Activated T-cell treated with anti-CD3 and anti-CD28 coated beads for 1 hour (primary cell): ENCODE results near the gene MYT1.
"Not testable (repeated sequence)": the region's sequence is repeated elsewhere in the genome, so short reads cannot be mapped to it uniquely, and the experiment has no call there.

Experiments used
- DNase-seq: peaks from one replicate; pipeline ENCODE4 v3.0.0-alpha.2; 2020; ENCODE audit warnings: low read depth

Gene MYT1

DNA sequence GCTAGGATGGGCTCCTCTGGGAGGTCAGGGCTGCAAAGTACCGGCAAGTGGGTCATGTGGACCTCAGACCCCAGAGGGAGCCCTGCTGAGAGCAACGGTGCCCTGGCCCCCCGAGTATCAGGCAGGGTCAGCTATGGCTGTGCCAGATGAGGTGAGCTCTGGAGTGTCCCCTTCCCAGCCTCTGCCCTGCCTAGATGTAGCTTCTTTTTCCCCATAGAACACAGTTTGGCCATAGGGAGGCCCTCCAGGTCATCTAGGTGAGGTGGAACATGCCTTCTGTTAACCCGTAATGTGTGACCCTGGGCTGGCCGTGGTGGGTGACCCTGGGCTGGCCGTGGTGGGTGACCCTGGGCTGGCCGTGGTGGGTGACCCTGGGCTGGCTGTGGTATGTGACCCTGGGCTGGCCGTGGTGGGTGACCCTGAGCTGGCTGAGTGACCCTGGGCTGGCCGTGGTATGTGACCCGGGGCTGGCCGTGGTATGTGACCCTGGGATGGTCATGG is 70.1 kb downstream of the MYT1 start:
- DNase-seq = no peak

DNA sequence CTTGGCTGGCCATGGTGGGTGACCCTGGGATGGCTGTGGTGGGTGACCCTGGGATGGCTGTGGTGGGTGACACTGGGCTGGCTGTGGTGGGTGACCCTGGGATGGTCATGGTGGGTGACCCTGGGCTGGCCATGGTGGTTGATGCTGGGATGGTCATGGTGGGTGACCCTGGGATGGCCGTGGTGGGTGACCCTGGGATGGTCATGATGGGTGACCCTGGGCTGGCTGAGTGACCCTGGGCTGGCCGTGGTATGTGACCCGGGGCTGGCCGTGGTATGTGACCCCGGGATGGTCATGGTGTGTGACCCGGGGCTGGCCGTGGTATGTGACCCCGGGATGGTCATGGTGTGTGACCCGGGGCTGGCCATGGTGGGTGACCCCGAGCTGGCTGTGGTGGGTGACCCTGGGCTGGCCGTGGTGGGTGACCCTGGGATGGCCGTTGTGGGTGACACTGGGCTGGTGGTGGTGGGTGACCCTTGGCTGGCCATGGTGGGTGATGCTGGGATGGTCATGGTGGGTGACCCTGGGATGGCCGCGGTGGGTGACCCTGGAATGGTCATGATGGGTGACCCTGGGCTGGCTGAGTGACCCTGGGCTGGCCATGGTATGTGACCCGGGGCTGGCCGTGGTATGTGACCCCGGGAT is 70.8 kb downstream of the MYT1 start:
- DNase-seq = not testable (repeated sequence)

DNA sequence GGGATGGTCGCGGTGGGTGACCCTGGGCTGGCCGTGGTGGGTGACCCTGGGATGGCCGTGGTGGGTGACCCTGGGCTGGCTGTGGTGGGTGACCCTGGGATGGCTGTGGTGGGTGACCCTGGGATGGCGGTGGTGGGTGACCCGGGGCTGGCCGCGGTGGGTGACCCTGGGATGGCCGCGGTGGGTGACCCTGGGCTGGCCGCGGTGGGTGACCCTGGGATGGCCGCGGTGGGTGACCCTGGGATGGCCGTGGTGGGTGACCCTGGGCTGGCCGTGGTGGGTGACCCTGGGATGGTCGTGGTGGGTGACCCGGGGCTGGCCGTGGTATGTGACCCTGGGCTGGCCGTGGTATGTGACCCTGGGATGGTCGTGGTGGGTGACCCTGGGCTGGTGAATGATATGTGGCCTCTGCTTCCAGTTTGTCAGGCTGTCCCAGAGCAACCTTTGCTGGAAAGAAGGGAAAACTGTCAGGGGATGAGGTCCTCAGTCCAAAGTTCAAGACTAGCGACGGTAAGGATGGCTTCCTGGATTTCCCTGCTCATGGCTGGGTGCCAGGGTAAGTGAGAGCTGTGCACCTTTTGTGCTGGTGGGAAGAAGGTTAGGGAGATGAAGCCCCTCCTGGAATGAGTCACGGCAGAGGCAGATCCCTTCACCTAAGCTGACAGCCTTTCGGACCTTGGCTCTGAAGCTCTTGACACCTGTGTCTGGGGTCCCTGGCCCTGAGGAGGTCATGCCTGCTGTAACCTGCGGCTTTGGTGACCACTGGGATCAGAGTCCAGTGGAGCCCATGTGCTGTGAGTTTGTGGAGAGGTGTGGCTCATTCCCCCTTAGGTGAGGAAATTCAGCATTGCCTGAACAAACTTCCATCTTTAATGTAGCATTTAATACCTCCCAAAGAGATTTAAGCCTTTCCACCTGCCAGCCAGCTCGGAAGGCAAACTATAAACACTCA is 72.2 kb downstream of the MYT1 start:
- no peak for DNase-seq

DNA sequence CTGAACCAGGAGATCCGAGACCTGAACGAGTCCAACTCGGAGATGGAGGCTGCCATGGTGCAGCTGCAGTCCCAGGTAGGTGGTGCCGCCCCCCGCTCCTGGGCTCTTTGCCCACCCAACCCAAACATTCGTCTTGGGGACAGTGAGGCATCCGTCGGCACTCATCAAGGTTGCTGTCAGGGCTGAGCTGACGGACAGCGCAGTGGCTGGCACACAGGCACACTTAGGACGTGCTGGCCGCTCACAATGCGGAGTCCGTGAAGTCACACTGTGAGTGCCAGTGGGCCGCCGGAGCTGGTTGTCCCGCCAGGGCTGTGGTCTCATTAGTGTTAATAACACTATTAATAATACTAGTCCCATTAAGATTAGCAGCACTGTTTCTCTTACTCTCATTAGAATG is 73.1 kb downstream of the MYT1 start:
- no peak for DNase-seq

DNA sequence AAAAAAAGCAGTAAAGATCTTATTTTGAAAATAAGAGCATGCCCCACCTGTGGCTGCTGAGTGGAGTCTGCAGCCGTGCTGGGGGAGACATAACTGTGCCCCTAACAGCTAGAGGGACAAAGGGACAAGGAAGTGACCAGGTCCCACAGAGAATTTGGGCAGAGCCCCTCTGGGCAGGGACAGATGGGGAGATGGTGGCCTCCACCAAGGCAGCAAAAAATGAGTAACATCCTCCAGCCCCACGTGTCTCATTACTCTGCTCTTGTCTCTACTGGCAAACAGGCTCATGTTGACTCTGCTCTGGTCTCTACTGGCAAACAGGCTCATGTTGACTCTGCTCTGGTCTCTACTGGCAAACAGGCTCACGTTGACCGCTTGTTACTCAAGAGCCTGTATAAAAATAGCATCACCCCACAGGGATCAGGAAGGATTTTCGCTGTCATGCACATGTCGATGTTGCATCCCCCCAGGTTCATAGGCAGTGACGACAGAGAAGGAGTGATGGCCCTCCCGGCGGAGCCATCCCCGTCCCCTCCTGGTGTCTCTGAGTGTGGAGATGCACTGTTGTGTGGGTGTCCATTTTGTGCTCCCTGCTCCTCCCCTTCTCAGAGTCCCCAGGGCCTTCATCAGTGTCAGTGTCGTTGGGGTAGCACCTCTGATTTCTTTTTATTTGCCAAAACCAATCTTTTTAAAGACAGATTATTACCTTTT is 74.0 kb downstream of the MYT1 start:
- DNase-seq = no peak

DNA sequence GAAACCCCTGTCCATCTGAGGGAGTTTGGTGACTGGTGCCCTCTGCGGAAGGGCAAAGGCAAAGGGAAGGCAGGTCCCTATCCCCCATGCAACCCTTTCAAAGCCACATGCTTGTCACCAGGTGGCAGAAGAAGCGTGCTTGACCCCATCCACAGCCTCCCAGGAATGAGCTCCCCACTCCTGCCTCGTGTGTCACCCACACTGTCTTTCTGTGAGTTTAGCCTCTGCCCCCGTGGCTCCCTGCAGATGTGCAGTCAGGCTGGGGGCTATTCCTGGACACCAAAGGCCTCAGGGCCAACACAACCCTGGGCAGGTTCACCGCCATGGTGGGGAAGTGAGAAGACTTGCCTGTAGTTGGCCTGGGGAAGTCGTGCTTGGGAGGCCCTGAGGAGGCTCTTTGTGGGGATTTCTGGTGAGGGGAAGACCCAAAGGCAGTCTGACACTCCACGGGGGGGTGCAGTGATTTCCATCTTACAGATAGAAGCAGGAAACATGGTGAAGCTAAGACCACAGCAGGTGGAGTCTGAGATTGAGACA is 74.7 kb downstream of the MYT1 start:
- DNase-seq = no peak

DNA sequence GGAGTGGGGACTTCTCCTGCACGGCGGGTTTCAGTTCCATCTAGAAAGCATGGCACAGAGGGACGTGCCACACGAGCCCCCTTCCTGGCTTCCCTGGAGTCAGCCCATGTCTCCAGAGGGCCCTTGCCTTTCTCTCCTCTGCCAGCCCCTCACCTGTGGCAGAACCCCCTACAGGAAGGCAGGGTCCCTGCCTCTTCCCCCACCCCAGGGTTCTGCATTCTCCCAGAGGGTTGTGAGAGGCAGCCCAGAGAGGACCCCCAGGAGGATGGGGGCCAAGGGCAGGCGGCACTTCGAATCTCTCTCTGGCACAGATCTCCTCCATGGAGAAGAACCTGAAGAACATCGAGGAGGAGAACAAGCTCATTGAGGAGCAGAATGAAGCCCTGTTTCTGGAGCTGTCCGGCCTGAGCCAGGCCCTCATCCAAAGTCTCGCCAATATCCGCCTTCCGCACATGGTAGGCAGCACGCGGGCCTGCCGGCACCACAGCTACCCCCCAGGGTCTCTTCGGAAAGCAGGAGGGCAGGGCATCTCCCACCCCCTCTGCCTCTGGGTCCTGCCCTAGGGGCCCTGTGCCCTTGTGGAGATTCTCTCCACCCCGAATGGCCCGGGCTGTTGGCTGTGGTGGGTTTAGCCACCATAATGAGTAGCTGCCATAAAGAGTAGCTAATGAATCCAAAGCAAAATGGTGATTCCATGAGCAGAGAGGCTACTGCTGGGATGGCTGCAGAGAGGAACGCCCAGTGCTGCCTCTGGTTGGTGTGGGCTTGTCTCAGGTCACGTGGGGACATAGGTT is 75.4 kb downstream of the MYT1 start:
- no peak for DNase-seq

DNA sequence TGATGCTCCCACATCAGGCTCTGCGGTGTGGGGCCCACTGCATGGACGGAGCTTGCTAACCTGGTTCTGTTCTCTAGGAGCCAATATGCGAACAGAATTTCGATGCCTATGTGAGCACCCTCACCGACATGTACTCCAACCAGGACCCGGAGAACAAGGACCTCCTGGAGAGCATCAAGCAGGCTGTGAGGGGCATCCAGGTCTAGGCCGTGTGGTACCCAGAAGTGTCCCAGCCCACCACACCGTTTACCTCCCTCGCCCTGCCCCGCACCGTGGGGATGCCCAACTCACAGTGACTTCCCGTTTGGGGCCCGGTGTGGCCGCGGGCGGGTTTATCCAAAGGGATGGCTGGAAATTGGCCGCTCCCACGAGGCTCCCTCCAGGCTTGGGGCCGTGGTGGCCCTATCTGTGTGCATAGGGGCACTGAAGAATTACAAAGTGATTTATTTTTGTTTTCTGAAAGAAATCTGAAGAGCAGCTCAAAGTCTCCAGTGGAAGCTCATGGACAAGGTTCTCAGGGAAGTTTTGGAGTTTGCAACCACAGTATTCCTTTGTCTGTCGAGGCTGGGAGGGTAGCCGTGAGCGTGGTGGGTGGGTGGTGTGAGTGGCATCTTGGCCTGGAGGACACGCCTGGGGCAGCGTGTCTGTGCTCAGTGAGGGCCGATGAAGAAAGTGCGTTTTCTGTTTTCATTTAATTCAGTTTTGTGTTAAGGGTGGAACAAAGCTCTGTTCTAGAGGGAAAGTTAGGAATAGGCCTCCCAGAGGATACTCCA is 76.2 kb downstream of the MYT1 start:
- no peak for DNase-seq

DNA sequence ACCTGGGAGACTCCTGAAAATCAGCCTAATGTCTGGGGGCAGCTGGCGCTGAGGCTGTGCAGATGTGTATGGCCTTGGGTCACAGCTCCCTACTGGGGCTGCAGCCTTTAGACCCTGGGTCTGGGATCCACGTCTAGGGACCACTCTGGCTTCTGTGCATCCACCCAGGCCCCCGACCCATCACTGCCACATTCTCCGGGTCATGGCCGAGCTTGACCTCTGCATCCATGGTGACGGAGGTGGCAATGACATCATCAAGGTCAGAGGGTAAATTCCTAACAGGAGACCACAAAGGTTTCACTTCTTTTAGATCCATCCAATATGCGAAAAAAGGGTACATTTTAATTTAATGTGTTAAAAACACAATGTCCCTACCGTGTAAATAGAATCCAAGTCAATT is 76.8 kb downstream of the MYT1 start:
- DNase-seq = no peak

DNA sequence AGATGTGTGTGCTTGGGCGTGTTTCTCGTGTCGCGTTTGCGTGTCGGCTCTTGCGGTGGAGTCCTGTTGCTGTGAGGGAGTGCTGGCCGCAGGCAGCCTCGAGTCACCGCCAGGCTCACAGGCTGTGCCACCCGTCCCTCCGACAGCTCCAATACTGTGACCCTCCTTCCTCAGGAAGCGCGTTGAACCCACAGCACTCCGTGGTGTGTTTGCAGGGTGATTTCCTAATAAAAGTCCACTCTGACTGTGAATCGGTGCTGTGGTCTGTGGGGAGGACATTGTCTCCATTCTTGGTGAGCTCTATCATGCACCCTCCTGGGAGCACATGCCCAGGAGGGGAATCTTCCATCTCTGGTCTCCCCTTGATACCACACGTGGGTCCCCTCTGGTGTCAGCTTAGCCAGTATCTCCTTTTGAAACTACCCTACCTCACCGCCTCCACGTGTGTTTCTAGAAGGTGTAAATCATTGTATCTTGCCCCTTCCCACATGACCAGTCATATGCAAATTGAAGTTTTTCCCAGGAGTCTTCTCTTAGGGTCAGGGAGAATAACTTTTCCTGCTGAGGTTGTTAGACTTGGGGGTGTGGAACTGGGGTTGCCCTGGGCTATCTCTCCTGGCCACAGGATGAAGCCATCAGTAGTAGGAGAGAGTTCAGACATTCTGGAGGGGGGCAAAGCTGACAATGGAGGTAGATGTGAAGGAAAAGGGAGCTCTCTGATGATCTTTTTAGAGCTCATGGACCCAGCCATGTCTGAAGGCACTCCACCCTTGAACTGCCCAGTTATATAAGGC is 77.9 kb downstream of the MYT1 start:
- no peak for DNase-seq

DNA sequence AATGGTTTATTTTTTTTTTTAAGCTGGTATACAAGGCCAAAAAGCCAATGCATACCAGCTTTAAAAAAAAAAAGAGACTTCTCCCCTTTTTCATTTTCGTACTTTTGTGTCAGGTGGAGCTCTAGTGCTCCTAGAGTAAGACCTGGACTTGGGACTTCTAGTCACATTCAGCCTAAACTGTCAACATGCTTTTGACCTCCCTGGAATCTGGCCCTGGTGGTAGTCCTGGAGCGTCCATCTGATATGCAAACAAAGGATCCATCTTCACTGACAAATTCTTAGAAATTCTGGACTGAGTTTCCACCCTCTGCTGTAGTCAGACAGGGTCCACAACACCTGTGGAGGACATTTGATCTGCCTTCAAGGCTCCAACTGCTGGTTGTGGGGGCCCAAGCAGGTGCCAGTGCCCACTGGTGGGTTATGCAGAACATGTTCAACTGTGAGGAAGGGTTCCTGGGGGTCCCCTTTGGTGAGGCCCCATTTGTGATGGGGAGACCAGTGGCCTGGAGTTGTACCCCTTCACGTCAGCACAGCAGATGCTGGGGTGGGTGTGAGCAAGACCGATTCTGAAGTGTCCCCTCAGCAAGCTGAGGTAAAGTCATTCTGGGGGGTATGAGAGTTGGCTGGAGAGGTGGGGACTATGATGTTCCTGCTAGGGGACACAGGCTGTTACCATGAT is 78.7 kb downstream of the MYT1 start:
- DNase-seq = no peak

DNA sequence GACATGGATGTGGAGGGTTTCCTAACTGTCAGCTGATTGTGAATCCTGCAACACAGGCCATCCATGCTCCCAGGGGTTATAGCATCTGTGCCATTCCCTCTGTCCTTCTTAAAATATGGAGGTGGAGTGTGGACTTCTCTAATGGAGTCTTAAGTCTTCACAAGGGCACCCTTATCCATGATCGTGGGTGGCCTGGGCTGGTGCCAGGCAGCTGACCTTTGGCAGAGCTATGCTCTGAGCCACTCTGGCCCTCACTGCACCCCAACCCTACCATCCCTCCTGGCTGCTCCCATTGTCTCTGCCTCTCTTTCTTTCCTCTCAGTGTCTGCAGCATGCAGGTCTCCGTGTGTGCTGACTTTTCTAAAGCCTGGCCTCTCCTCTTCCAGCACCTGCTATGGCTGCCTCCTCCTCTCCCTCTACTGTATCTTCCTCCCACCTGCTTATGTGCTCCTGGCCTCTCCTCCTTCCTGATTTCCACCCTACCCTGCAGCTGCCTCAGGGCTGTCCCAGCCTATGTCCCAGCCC is 80.1 kb downstream of the MYT1 start:
- DNase-seq = no peak

DNA sequence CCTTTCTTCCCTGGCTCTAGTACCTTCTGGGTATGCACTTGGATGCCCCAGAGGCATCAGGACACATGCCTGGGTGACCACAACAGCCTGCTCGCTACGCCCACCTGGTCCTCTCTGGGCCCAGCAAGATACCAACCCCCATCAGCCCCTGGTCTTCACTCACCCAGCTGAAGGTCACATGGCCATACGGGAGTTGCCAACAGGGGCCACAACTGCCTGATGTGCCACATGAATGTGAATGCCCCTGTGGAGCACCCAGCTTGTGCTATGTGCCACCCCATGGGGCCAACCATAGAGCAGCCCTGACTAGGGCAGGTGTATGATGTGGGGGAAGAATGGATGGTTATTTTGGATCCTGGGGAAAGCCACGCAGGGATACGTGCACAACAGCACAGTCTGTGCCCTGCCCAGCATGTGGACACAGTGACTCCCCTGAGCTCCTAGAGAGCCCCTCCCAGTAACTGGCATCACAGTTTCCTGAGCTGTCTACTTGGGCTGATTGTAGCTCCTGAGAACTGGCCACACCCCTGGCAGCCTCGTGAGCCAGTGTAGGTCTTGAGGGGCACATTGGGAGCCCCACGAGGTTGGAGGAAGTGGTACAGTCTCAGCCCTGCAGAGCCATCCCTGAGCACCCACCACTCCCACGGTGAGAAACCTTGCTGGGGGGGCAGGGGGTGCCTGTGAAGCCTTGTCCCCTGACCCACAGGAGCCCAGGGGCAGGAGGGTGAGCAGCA is 80.8 kb downstream of the MYT1 start:
- DNase-seq = no peak

DNA sequence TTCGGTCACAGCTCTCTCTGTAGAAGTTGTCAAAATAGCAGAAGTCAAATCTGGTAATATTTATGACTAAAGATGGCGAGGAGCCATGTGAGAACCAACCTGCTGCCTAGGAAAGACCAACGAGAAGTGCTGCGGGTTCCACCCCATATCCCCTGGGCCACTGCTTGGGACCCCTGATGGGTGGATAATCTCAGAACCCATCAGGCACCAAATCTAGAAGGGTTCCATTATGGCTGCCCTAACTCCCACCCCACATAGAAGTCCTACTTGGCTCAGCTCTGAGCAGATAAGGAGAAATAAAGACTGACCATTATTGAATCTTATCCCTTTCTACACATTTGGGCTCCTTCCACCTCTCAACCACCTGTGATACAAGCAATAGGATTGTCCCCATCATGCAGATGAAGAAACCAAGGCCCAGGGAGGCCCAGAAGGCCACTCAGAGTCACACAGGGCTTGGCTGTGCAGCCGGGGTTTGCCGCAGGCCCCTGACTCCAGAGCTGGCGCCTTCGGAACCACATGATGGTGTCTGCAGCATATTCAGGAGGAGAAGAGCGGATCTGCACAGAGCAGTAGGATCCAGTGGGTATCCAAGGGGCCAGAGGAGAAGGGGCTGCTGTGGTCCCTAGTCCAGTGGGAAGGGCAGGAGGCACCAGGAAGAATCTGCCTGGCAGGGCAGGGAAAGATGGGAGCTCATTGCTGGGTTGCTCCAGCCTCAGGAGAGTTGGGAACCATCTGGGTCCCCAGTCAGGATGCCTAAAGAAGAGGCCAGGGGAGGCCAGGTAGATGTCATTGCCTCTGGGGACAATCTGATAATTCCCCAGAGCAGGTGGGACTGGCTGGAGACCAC is 81.7 kb downstream of the MYT1 start:
- DNase-seq = no peak

DNA sequence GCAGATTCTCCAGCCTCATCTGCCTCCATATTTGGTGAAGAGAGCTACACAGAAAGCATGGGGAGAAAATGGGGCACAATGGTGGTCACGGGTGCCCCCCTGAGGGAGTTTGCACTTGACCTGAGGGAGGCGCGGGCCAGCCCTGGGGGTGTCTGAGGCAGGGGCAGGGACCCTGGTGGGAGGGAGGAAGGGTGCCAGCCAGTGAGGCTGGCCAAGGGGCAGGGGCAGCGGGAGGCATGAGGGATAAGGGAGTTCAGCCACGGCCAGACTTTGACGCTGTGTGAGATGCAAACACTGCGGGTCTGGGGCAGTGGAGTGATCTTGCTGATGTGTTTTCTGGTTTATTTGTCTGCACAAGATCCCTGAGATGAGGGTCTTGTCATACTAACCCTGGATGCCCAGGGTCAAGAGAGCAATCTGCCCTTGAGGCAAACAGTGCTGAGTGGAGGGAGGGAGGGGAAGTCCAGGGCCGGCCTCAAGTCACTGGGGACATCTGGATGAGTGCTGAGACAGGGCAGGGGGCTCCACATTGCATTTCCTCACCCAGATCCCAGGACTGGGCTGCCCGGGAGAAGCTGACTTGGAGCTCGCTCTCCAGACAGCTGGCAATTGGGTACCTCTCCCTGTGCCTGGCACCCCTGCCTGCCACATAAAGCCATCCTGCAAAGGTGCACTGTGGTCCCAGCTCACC is 82.5 kb downstream of the MYT1 start:
- DNase-seq = no peak

DNA sequence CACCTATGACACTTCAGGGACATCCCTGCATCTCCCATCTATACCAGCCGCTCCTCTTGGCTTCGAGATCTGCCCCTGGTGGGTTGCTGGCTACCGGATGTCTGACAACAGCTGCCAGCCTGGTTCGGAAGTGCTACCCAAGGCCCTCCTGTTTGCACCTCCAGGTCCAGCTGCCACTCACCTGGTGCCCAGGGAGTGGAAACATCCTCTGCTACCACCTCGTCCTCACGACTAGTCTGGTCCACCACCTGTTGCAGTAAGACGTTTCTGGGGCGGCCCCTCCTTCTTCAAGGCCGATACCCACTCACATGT is 83.0 kb downstream of the MYT1 start:
- DNase-seq = no peak
